ENCODE results near the gene PAXX. TPM values are rescaled to one million over a fixed set of nuclear protein-coding genes. Genes with fewer than 3 reads are reported as not detected.

PAXX gene
- total RNA-seq, 1 donor from 2014 or later: 70.1 TPM

DNA sequence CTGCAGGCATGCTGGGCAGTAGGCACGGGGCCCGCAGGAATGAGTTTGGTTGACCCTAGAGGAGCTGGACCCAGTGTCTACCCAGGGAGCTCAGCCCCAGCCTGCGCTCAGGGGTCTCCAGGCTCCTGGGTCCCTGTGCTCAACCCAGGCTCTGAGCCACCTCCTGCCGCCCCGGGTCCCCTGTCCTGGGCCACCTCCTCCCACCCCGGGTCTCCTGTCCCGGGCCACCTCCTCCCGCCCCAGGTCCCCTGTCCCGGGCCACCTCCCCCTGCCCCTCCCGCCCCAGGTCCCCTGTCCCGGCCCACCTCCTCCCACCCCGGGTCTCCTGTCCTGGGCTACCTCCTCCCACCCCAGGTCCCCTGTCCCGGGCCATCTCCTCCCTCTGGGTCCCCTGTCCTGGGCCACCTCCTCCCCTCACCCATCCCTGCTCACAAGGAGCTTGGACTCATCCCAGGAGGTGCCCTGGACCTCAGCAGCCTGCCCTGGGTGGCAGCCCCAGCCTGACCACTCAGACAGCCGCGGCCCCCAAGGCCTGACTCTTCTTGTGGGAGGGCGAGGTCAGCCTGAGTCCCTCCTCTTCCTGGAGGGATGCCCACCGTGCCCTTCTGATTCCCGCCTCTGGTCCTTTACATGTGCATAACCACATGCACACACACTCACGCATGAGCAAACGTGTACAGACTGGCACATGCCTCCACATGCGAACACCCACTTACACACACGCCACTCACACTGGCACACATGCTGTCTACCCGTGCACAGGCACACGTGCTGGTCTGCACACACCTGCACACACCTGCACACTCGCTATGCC, 37.7 kb upstream of the PAXX start:
- no peak for DNase-seq (ENCODE audit: low read depth)
- TF ChIP-seq, protein P1, sequence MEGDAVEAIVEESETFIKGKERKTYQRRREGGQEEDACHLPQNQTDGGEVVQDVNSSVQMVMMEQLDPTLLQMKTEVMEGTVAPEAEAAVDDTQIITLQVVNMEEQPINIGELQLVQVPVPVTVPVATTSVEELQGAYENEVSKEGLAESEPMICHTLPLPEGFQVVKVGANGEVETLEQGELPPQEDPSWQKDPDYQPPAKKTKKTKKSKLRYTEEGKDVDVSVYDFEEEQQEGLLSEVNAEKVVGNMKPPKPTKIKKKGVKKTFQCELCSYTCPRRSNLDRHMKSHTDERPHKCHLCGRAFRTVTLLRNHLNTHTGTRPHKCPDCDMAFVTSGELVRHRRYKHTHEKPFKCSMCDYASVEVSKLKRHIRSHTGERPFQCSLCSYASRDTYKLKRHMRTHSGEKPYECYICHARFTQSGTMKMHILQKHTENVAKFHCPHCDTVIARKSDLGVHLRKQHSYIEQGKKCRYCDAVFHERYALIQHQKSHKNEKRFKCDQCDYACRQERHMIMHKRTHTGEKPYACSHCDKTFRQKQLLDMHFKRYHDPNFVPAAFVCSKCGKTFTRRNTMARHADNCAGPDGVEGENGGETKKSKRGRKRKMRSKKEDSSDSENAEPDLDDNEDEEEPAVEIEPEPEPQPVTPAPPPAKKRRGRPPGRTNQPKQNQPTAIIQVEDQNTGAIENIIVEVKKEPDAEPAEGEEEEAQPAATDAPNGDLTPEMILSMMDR (conservative IDR thresholded peaks at IDR 0.05; ENCODE audit: low read depth, low read length): no peak
- H3K4me3 ChIP-seq (ENCODE audit: low read depth, low read length): no peak overlapping the region

DNA sequence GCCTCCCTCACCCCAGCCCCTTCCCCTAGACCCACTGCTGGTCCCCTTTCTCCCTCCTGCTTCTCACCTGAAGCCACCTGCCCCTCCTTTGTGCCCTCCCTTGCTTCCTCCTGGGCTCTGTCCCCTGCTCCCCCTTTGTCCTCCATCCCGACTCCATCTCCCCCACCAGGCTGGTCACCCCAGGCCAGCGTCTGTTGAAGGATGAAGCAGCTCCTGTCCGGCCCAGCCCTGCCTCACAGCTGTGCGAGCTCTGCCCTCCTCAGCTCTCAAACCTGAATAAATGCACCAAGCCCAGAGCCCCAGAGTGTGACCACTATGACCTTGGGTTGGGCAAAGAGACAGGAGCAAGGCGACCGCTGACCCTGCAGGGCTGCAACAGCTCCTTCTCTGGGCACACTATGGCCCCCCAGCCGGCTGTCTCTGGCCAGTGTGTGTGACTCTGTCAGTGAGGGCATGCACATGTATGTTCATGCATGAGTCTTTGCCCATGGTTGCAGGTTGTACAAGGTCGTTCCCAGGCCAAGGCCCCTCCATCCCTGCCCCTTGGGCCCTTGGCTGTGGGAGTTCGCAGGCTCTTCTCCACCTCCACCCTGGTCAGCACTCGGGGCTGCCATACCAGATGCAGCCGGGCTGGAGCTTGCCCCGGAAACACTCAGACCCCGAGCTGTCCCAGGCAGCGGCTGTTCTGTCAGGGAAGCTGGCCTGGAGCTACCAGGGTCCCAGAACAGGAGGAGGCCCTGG, 36.9 kb upstream of the PAXX start:
- no peak for DNase-seq (ENCODE audit: low read depth)
- no peak overlapping the region for H3K4me3 ChIP-seq (ENCODE audit: low read depth, low read length)
- TF ChIP-seq, protein P1 (conservative IDR thresholded peaks at IDR 0.05; ENCODE audit: low read depth, low read length): no peak

DNA sequence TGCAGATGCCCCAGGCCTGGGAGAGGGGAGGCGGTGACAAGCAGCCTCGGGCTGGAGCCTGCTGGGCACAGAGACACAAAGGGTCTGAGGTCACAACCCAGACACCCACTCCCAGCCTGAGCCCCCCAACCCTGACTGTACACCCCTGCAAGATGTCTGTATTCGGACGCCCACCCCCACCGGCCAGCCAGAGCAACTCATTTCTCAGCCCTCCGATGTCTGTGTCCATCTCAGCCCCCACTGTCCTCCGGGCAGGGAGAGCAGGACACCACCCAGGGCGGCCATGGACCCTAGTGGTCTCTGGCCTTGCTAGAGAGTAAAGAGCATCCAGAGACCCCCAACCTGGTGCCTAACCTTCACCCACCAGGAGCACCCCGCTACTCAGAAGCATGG, 36.3 kb upstream of the PAXX start:
- H3K4me3 ChIP-seq (ENCODE audit: low read depth, low read length): no peak overlapping the region
- TF ChIP-seq, protein P1 (conservative IDR thresholded peaks at IDR 0.05; ENCODE audit: low read depth, low read length): no peak
- DNase-seq (ENCODE audit: low read depth): no peak

DNA sequence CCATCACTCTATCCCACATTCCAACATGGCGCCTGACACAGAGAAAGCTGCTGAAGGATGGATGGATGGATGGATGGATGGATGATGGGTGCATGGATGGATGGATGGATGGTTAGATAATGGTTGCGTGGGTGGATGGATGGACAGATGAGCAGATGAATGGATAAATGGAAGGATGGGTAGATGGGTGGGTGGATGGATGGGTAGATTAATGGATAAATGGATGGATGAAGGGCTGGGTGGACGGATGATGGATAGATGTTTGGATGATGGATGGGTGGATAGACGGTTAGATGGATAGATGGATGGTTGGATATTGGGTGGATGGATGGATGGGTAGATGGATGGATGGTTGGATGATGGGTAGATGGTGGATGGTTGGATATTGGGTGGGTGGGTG, 35.6 kb upstream of the PAXX start:
- no peak overlapping the region for H3K4me3 ChIP-seq (ENCODE audit: low read depth, low read length)
- TF ChIP-seq, protein P1 (conservative IDR thresholded peaks at IDR 0.05; ENCODE audit: low read depth, low read length): no peak
- DNase-seq (ENCODE audit: low read depth): no peak

DNA sequence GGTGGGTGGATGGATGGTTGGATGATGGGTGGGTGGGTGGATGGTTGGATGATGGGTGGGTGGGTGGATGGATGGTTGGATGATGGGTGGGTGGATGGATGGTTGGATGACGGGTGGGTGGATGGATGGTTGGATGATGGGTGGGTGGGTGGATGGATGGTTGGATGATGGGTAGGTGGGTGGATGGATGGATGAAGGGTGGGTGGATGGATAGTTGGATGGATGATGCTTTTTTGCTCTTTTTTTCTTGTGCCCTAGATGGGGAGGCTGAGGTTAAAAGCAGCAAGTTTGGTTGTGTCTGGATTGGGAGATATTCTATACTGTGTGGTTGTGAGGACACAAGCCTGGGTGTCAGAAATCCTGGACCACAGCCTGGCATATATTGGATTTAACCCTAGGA, 34.8 kb upstream of the PAXX start:
- no peak overlapping the region for H3K4me3 ChIP-seq (ENCODE audit: low read depth, low read length)
- TF ChIP-seq, protein P1 (conservative IDR thresholded peaks at IDR 0.05; ENCODE audit: low read depth, low read length): no peak

DNA sequence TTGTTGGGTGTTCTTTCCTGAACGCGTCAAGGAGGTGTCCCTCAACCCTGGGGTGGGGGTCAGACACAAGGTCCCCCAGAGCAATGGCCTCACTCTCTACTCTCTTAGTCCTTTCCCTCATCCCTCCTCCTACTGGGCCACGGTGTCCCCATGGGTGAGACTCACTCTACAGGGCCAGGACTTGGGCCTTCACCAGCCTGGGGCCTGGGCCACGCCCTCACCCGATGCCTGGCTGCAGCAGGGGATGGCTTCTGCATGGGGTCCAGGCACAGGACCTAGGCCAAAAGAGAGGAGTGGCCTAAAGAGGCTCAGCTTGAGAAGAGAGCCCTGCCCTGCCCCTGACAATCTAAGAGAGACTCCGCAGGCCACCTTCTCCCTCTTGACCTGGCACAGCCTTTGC, 34.3 kb upstream of the PAXX start:
- no peak for DNase-seq (ENCODE audit: low read depth)
- H3K4me3 ChIP-seq (ENCODE audit: low read depth, low read length): no peak overlapping the region
- TF ChIP-seq, protein P1 (conservative IDR thresholded peaks at IDR 0.05; ENCODE audit: low read depth, low read length): no peak

More for the DNA sequence above, 34.8 kb upstream of the PAXX start:
- DNase-seq (ENCODE audit: low read depth): no peak

Data from epithelial cell of proximal tubule (primary cell).